Endodermal cell (in vitro differentiated cells): ENCODE measurements around the gene CNTN1. TPM values are rescaled to one million over a fixed set of nuclear protein-coding genes. Genes with fewer than 3 reads are reported as not detected.
A peak's percentile ranks its signal among the peaks of the same experiment; 100 is the strongest.

Experiments used
- DNase-seq: peaks from one replicate; pipeline ENCODE4 v3.0.0-alpha.2; 2017
- H3K27ac ChIP-seq: 2 replicates; pipeline ENCODE4 v1.5.1; 2013; ENCODE audit warnings: mild to moderate bottlenecking, low read depth, low read length, moderate library complexity
- H3K27me3 ChIP-seq: 2 replicates; pipeline ENCODE4 v1.6.1; 2013; ENCODE audit warnings: mild to moderate bottlenecking, low read length, moderate library complexity; ENCODE audit not compliant: insufficient read depth, control insufficient read depth, poor library complexity, severe bottlenecking
- H3K36me3 ChIP-seq: 2 replicates; pipeline ENCODE4 v1.7.0; 2013; ENCODE audit warnings: mild to moderate bottlenecking, low read length, moderate library complexity; ENCODE audit not compliant: control insufficient read depth, insufficient read depth
- H3K4me1 ChIP-seq: one replicate; pipeline ENCODE4 v1.7.0; 2013; ENCODE audit warnings: low read length; ENCODE audit not compliant: control insufficient read depth, insufficient read depth
- H3K4me3 ChIP-seq: 2 replicates; pipeline ENCODE4 v1.5.1; 2013; ENCODE audit warnings: mild to moderate bottlenecking, low read length, moderate library complexity
- H3K9ac ChIP-seq: 2 replicates; pipeline ENCODE4 v1.6.1; 2013; ENCODE audit warnings: mild to moderate bottlenecking, low read length, moderate library complexity; ENCODE audit not compliant: poor library complexity, severe bottlenecking; ENCODE audit errors: extremely low read depth
- H3K9me3 ChIP-seq: 2 replicates; pipeline ENCODE4 v1.6.1; 2013; ENCODE audit warnings: mild to moderate bottlenecking, low read length, moderate library complexity; ENCODE audit not compliant: control insufficient read depth
- H3K27ac Mint-ChIP-seq: 2 replicates; pipeline ENCODE4 v1.8.0; 2020; ENCODE audit warnings: mixed read lengths
- H3K27me3 Mint-ChIP-seq: 2 replicates; pipeline ENCODE4 v1.8.0; 2021; ENCODE audit warnings: mild to moderate bottlenecking, mixed read lengths; ENCODE audit not compliant: insufficient read depth
- H3K36me3 Mint-ChIP-seq: 2 replicates; pipeline ENCODE4 v1.8.0; 2020; ENCODE audit warnings: low read depth, mixed read lengths
- H3K4me1 Mint-ChIP-seq: 2 replicates; pipeline ENCODE4 v1.8.0; 2020; ENCODE audit warnings: mixed read lengths
- H3K4me3 Mint-ChIP-seq: 2 replicates; pipeline ENCODE4 v1.8.0; 2020; ENCODE audit warnings: mild to moderate bottlenecking, moderate library complexity, mixed read lengths
- H3K9me3 Mint-ChIP-seq: 2 replicates; pipeline ENCODE4 v1.8.0; 2020; ENCODE audit warnings: mild to moderate bottlenecking, mixed read lengths
- WGBS, 2 experiments: methylation state at CpG; one replicate each; pipeline versions ENCODE4 v1.1.5 to v1.1.7; 2013; ENCODE audit warnings: missing lambda C conversion rate in 2 of 2, mixed read lengths in 1 of 2; ENCODE audit not compliant: insufficient coverage in 1 of 2, insufficient read length in 1 of 2; 5-methylcytosine and 5-hydroxymethylcytosine counted together
- total RNA-seq, 2 donors: library from RNA; stranded (reverse); fragmentation: NEBNext Ultra II Directional in 1 of 2; extraction: Animal tissue kit (Norgen Biotek cat#: 25700) in 1 of 2; gene quantifications; 2 replicates in 1 of 2; 3 replicates in 1 of 2; pipeline ENCODE4 v1.2.1, GENCODE V29; 2021
- TF ChIP-seq, protein P1 (sequence below): fragments of 200-600 bp; sonication (generic); conservative IDR thresholded peaks from 2 replicates; pipeline ENCODE4 v1.5.0; 2021; ENCODE audit warnings: antibody characterized with exemption, mild to moderate bottlenecking

CNTN1 gene
- total RNA-seq, 2 donors from 2014 or later, result 8.4 to 8.6 TPM

DNA sequence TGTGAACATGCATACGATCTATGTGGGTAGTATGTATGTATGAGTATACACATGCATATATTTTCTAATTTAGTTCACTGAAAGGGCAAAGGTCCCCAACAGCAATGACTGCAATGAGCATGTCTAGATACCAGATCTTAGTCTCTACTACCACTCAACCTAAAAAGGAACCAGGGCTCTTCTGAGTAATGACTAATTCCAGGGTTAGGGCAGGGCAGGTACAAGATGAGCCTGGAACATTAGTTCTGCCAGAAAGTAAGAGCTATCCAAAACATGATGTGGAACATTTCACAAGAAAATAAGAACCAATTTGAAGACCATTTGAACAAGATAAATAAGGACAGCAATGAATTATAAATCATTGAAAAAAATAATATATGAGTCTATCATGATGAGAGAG is 404.6 kb downstream of the CNTN1 start:
- no peak overlapping the region for H3K9ac ChIP-seq
- no peak overlapping the region for H3K4me3 ChIP-seq
- Mint-ChIP-seq H3K27me3 (no peaks in the 10 kb centered on the region), H3K9me3 (no peaks in the 10 kb centered on the region), H3K4me1 (no peaks in the 10 kb centered on the region), H3K4me3 (no peak overlapping the region), H3K36me3 (no peaks in the 10 kb centered on the region), H3K27ac (no peak overlapping the region)
- H3K27me3 ChIP-seq, result no peaks in the 10 kb centered on the region
- H3K27ac ChIP-seq, result no peak overlapping the region
- TF ChIP-seq, protein P1, sequence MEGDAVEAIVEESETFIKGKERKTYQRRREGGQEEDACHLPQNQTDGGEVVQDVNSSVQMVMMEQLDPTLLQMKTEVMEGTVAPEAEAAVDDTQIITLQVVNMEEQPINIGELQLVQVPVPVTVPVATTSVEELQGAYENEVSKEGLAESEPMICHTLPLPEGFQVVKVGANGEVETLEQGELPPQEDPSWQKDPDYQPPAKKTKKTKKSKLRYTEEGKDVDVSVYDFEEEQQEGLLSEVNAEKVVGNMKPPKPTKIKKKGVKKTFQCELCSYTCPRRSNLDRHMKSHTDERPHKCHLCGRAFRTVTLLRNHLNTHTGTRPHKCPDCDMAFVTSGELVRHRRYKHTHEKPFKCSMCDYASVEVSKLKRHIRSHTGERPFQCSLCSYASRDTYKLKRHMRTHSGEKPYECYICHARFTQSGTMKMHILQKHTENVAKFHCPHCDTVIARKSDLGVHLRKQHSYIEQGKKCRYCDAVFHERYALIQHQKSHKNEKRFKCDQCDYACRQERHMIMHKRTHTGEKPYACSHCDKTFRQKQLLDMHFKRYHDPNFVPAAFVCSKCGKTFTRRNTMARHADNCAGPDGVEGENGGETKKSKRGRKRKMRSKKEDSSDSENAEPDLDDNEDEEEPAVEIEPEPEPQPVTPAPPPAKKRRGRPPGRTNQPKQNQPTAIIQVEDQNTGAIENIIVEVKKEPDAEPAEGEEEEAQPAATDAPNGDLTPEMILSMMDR, result no peak
- H3K36me3 ChIP-seq, result no peaks in the 10 kb centered on the region
- no CpG with 5 or more reads among the region's 1 CpG for WGBS, 2 experiments
- DNase-seq, result no peak
- peaks cover 4% of the 10 kb centered on the region for H3K9me3 ChIP-seq
- no peaks in the 10 kb centered on the region for H3K4me1 ChIP-seq

DNA sequence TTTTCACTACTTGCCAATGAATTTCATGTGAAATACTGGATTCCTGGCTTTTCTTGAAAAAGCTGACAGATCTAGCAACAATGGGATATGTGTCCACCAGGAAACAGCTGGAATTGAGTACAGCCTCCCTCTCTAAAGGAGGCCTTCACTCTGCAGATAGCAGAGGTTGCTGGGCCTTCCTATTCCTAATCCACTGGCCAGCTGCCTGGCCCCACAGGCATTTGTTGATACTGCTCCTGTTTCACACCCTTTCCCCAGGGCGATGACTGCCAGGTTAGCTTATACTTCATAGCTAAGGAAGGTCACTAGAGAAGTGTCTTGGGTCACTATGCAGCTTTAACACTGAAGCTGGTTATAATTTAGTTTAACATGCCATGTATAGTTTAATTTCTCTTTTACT is 408.3 kb downstream of the CNTN1 start:
- Histone ChIP-seq H3K4me3 (no peak overlapping the region), H3K9ac (no peak overlapping the region), H3K36me3 (no peaks in the 10 kb centered on the region), H3K27ac (no peak overlapping the region), H3K27me3 (no peaks in the 10 kb centered on the region), H3K9me3 (no peaks in the 10 kb centered on the region), H3K4me1 (no peaks in the 10 kb centered on the region)
- 100% methylated on average over 1 of the region's 1 CpG; no CpG with 5 or more reads in 1 of the 2 experiments for WGBS, 2 experiments
- peak; percentile 55 for DNase-seq
- no peaks in the 10 kb centered on the region for H3K27me3 Mint-ChIP-seq
- H3K4me1 Mint-ChIP-seq, result no peaks in the 10 kb centered on the region
- H3K4me3 Mint-ChIP-seq, result no peak overlapping the region
- H3K27ac Mint-ChIP-seq, result no peak overlapping the region
- no peaks in the 10 kb centered on the region for H3K36me3 Mint-ChIP-seq
- TF ChIP-seq, protein P1, result no peak
- H3K9me3 Mint-ChIP-seq, result no peaks in the 10 kb centered on the region

DNA sequence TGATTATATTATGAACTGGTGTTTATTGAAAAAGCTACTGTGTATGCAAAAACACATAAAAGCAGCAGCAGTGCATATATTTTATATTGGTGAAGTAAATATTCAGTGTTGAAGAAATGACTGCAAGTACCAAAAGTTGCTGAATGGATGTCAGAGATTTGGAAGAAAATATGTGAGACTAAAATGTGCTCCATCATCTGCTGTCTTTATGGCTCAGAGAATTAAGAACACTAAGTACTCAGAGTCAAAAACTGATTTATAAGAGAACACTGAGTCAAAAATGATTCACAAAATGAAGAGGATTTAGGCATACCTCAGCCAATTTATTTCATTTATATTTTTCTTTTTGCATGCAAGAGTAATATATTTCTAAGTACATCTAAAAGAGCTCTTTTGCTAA is 409.6 kb downstream of the CNTN1 start:
- H3K4me1 Mint-ChIP-seq, result no peaks in the 10 kb centered on the region
- H3K27ac Mint-ChIP-seq, result no peak overlapping the region
- no peaks in the 10 kb centered on the region for H3K9me3 Mint-ChIP-seq
- Histone ChIP-seq H3K36me3 (no peaks in the 10 kb centered on the region), H3K9ac (no peak overlapping the region), H3K4me3 (no peak overlapping the region), H3K27me3 (no peaks in the 10 kb centered on the region), H3K27ac (no peak overlapping the region), H3K9me3 (no peaks in the 10 kb centered on the region), H3K4me1 (no peaks in the 10 kb centered on the region)
- no peaks in the 10 kb centered on the region for H3K27me3 Mint-ChIP-seq
- no peaks in the 10 kb centered on the region for H3K36me3 Mint-ChIP-seq
- DNase-seq, result no peak
- TF ChIP-seq, protein P1, result no peak
- H3K4me3 Mint-ChIP-seq, result no peak overlapping the region
